Measurements from ENCODE around the gene PIBF1.
A peak's percentile ranks its signal among the peaks of the same experiment; 100 is the strongest.
"Not testable (repeated sequence)": the region's sequence is repeated elsewhere in the genome, so short reads cannot be mapped to it uniquely, and the experiment has no call there.

PIBF1 gene

GRCh38 chr13:72781451-72782439 is at the start of gene PIBF1, which contains the start of gene DIS3:
TSS of gene PIBF1 (plus strand) at chr13:72782133. CDS start at chr13:72783470, 1,337 bp downstream.
TSS of gene DIS3 (minus strand) at chr13:72781900. CDS start at chr13:72781832, 68 bp downstream.
- DNase-seq, result peak; percentile 52 to 98 (median 93)

GRCh38 chr13:72737033-72737432 is 44.9 kb upstream of the PIBF1 start:
- no peak for DNase-seq

DNA sequence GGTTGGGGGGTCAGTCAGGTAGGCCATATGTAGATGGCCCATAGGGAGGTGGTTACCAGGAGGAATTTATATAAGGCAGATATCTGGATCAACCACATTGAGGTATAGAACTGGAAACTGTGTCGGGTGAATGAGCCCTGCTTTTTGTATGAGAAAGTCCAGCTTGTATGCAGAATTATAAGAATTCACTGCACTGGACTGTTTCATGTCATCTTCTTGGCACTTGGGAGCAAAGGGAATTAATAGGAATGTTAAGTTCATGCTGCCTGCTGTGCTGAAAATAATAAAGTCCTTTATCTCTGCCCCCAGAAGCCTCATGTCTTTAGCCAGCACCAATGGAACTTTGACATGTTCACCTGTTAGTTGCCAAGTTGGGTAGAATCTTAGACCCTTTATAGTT is 41.9 kb upstream of the PIBF1 start:
- no peak for DNase-seq

- no peak for DNase-seq
Observed at GRCh38 chr13:72745260-72745659, 36.7 kb upstream of the PIBF1 start.

- DNase-seq, result no peak
Observed at GRCh38 chr13:72751220-72751619, 30.7 kb upstream of the PIBF1 start.

- no peak for DNase-seq
Observed at GRCh38 chr13:72754111-72754510, 27.8 kb upstream of the PIBF1 start.

GRCh38 chr13:72757792-72758535 is 24.0 kb upstream of the PIBF1 start:
- no peak for DNase-seq

DNA sequence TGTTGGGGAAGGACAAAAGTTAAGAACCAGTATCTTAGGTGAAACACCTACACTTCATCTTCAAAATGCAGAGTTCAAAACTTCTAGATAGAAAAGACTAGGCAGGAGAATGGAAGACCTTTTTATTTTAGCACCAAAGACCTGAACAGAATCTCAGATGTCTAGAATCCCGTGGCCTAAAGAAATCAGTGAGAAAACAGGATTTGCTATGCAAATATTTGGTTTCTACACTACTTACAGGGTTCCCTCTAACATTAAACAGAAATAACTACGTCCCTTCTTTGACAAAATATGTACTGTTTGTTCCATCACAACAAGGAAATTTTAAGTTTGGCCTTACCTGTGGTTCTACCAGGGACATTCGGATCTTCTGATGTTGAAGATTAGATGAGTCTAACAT is 21.7 kb upstream of the PIBF1 start:
- DNase-seq, result no peak

DNA sequence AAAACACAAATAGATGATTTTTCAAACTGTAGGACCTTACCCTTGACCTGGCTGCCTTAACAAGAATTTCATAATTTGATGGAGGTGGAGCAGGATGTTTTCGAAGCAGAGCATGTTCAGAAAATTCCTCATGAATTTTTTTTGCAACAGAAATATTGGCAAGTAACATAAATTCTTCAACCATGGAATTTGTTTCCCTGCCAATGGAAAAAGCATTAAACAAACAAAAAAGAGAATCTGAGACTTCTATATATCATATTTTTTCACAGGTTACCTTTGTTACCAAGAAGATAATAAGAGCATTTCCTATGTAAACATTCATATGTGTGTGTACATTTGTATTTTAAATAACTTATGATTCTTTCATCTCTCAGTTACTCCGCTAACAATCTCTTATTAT is 18.5 kb upstream of the PIBF1 start:
- no peak for DNase-seq

GRCh38 chr13:72774019-72774418 is 7.9 kb upstream of the PIBF1 start:
- no peak for DNase-seq

- DNase-seq, result no peak
Observed at GRCh38 chr13:72782717-72783116, 784 bp downstream of the PIBF1 start.

DNA sequence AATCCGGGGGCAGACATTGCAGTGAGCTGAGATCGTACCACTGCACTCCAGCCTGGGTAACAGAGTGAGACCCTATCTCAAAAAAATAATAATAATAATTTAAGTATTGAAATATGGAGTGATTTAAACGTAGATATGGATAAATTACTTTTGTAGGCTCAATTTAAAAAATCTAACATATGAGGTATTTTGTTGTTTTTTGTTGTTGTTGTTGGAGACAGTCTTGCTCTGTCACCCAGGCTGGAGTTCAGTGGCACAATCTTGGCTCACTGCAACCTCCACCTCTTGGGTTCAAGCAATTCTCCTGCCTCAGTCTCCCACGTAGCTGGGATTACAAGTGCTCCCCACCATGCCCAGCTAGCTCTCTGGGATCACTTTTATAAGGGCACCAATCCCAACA is 2.7 kb downstream of the PIBF1 start:
- not testable (repeated sequence) for DNase-seq

GRCh38 chr13:72788831-72789230 is 6.9 kb downstream of the PIBF1 start:
- no peak for DNase-seq

- DNase-seq, result no peak
Observed at GRCh38 chr13:72792640-72793039, 10.7 kb downstream of the PIBF1 start.

GRCh38 chr13:72798817-72799216 is 16.9 kb downstream of the PIBF1 start:
- DNase-seq, result no peak

DNA sequence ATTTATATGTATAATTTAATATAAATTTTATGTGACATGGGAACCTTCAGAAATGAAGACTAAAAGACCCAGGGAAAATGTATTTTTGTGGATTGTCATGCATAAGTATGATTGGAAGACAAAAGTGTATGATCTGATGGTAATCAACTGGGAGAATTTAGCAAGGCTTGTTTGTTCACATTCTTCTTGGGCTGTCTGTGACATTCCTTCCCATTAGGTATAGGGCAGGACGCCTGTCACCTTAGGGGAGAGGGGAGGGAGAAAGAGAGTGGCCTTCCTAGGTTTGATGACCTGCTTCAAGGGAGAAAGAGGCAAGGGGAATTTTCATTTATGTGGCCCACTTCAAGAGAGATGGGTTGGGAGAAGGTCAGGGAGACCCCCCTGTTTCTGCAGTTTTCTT is 22.4 kb downstream of the PIBF1 start:
- DNase-seq, result no peak

DNA sequence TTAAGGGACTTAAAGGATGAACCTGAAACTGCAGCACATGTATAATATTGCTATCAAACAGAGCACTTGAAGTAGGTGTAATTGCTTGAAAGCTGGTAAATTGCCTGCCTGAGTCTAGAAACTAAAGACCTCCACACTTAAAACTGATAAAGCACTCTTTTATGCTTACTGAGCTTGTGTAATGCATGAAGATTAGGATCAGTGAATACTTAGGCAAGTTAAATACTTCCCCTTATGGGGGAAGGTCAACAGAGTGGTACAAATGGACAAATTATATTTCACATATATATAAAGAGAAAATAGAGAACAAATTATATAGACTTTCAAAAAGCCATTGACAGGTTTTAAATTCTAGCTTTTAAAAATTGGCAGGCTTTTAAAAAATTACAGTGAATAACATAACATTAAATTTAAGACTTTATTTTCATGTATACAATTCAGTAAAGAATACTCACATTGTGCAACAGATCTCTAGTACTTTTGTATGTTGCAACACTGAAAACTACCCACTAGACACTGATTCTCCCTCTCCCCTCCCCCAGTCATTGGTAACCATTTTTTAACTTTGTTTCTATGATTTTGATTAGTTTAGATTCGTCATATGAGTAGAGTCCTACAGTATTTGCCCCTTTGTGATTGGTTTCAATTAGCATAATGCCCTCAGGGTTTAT is 23.9 kb downstream of the PIBF1 start:
- no peak for DNase-seq

GRCh38 chr13:72806514-72806913 is 24.6 kb downstream of the PIBF1 start:
- DNase-seq, result not testable (repeated sequence)

GRCh38 chr13:72808917-72809500 is 27.1 kb downstream of the PIBF1 start:
- peak in 1 of 51 donors; percentile 12 for DNase-seq

DNA sequence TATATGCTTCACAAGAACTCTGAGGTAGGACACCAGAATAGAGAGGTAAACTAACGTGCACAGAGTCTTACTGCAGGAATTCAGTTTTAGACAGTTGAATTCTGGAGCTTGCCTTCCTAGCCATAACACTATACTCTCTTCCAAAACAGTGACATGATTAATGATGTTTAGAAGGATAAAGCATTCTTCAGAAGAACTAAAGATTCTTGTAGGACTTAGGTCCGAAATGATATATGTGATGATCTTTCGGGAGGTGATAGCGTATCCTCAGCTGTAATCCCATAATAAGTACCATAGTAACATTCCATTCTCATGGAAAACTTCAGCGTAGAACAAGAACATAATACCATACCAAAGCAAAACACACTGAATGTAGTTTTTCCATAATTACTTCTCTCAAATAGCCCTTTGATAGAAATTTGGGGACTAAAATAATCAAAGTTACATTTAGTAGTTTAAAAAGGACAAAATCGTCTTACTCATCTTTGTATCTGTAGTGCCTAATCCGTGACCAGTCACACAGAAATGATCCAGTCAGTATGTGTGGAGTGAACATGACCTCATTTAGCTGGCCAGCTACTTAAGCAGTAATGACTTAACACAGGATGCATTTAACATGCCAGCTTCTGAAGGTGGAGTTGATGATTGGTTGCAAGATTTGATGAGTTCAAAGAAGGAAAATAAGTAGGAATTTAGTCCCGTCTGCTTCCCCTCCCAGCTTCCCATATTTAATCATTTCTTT is 38.4 kb downstream of the PIBF1 start:
- DNase-seq, result no peak

DNA sequence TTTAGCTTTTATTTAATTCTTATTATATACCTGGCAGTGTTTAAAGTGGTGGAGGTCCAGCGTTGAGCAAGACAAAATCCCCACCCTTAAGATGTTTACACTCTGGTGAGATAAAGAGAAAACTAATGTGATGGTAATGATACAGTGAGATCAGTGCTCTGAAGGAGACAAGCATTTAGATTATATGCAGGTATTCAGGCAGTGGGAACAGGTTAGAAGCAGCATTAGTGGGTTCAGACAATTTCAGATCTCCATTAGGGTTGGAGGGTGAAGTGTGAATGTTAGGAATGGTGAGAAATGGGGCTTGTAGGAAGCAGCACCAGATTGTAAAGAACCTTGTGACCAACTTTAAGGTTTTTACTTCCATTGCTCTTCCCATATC is 39.0 kb downstream of the PIBF1 start:
- DNase-seq, result no peak
